Sciatic nerve (tissue), 2 donors: ENCODE data around the gene PRRC1. TPM values are rescaled to one million over a fixed set of nuclear protein-coding genes. Genes with fewer than 3 reads are reported as not detected.

Experiments used
- ATAC-seq: fragments of 200-7000 bp; cut with Tn5 transposase; one replicate; pipeline ENCODE4 v1.9.1; 2020; ENCODE audit warnings: mild to moderate bottlenecking, moderate library complexity
- DNase-seq: peaks from one replicate; pipeline ENCODE4 v3.0.0-alpha.2; 2020; ENCODE audit warnings: low spot score
- intact Hi-C: fragments of 100-400 bp; cut with DNase I; formaldehyde crosslinking; loops from one replicate; pipeline ENCODE4 v1.14.2; 2022
- total RNA-seq: library from RNA; stranded (reverse); fragmentation: NEBNext Ultra II Directional; extraction: Animal tissue kit (Norgen Biotek cat#: 25700); gene quantifications from one replicate; pipeline ENCODE4 v1.2.1, GENCODE V29; 2021
- donor health status: DM: no; HTN: no; CAD: no.
- donor health status: DM: no; HTN: no; CAD: no.

PRRC1 gene
- total RNA-seq = 47.2 TPM

- DNase-seq = peak; percentile 86
- peak; percentile 96 for ATAC-seq
- intact Hi-C loops = no loop called here
Measured at GRCh38 chr5:127517480-127518318, at the start of gene PRRC1. Gene PRRC1, plus strand, starts transcription at chr5:127517640. Its CDS starts 5,840 bp downstream, at chr5:127523480.

DNA sequence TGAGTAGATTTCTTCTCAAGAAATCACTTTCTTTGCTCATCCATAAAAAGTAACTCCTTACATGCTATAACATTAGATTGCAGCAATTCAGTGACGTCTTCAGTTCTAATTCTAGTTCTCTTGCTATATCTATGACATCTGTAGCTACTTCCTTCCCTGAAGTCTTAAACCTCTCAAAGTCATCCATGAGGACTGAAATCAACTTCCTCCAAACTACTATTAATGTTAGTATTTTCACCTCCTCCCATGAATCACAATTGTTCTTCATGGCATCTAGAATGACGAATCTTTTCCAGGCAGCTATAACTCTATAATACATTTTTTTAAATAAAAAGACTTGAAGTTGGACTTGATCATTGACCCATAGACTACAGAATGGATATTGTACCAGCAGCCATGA, 46.2 kb upstream of the PRRC1 start:
- no peak for DNase-seq
- intact Hi-C loops = no loop called here
- ATAC-seq = no peak

- no peak for ATAC-seq
- DNase-seq = no peak
- intact Hi-C loops = no loop called here
Measured at GRCh38 chr5:127472700-127473099, 44.7 kb upstream of the PRRC1 start.

DNA sequence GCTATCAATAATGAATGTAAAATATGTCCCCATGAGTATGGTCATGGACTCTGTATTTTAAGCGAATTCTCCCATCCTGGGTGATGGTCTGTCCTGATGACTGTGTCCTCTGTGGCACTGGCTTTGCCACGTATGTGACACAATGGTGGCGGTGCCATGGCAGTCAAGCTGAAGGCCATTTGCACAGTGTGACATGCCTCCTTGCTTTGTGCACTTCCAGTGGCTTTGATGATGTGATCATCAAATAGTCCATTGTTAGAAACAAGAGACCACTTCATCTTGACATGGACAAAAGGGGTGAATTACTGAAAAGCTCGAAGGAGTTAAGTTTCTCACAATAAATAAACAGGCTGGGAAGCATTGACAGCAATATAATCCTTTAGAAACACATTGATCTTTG, 31.0 kb upstream of the PRRC1 start:
- intact Hi-C loops = no loop called here
- DNase-seq = no peak

DNA sequence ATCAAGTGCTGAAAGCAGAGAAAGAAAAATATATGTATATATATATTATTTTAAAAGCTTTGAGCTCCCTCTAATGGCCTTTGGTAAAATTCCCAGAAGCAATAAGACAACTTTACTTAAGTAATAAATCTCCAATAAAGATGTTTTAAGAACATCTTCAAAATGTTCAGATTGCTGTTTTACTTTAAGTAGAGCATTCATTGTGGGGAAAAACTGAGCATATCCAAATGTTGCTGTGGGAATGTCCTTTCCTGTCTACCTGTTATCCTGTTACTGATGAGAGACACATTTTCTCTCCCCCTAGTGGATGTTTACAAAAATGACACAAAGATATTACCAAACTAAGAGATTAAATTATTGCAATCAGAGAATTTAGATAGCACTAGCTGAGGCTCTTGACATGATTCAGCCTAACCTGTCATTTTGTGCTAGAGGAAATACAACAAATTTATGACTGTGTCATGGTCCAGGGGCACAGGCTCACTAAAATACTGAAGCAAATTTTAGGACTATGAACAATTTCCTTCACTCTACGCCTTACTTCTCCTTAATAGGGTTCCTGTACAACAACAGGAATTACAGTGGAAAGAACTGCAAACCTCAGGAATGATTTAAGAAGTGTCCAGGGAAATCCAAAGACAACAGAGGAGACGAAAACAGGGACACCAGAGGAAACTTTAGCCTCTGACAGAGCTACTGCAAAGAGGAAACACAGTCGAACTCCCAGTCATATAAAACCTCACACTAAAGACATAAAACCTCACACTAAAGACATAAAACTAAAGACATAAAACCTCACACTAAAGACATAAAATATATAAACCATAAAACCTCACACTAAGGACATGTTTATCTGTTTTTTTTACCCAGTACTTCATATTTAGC, 24.3 kb upstream of the PRRC1 start:
- ATAC-seq = no peak
- intact Hi-C loops = no loop called here
- DNase-seq = no peak

More for the DNA sequence above, 31.0 kb upstream of the PRRC1 start:
- no peak for ATAC-seq

DNA sequence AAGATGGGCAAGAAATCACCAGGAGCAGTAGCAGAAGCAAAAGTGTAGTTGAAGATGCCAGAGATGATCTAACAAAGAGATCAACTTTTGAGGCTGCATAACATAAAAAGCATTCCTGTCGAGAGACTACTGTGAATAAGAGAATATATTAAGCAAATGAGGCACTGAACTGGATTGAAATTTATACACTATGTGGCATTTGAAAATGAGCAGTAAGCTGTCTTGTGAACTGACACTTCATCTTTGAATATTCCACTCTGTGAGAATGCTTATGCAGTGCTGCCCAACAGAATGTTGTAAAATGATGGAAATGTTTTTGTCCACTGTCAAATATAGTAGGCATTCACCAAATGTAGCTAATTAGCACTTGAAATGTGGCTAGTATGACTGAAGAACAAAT, 18.9 kb upstream of the PRRC1 start:
- no peak for DNase-seq
- intact Hi-C loops = no loop called here
- ATAC-seq = no peak

- ATAC-seq (no peak), DNase-seq (no peak)
- intact Hi-C loops = no loop called here
Measured at GRCh38 chr5:127505905-127506304, 11.5 kb upstream of the PRRC1 start.

DNA sequence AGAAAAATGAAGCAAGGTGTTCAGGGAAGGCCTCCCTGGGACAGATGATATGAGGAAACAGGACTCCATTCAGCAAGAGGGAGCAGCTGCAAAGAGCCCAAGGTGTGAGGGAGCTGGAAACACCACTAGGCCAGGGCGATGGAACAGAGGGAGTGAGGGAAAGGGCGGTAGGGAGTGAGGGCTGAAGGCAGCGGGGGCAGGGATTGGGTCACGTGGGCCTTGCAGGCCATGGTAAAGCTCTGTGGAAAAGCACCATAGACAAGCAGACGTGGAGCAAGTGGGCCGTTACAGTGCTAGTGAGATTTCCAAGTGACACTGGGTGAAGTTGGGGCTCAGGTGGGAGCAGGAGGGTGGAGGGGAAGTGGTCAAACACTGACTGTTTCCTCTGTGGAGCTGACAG, 10.8 kb upstream of the PRRC1 start:
- intact Hi-C loops = no loop called here
- no peak for DNase-seq
- ATAC-seq = no peak

- intact Hi-C loops = no loop called here
- ATAC-seq = no peak
- DNase-seq = no peak
Measured at GRCh38 chr5:127508644-127509373, 8.6 kb upstream of the PRRC1 start.

GRCh38 chr5:127513408-127513970, 4.0 kb upstream of the PRRC1 start:
- intact Hi-C loops = no loop called here
- ATAC-seq (no peak), DNase-seq (no peak)

GRCh38 chr5:127514816-127515215, 2.6 kb upstream of the PRRC1 start:
- ATAC-seq (no peak), DNase-seq (no peak)
- intact Hi-C loops = no loop called here

DNA sequence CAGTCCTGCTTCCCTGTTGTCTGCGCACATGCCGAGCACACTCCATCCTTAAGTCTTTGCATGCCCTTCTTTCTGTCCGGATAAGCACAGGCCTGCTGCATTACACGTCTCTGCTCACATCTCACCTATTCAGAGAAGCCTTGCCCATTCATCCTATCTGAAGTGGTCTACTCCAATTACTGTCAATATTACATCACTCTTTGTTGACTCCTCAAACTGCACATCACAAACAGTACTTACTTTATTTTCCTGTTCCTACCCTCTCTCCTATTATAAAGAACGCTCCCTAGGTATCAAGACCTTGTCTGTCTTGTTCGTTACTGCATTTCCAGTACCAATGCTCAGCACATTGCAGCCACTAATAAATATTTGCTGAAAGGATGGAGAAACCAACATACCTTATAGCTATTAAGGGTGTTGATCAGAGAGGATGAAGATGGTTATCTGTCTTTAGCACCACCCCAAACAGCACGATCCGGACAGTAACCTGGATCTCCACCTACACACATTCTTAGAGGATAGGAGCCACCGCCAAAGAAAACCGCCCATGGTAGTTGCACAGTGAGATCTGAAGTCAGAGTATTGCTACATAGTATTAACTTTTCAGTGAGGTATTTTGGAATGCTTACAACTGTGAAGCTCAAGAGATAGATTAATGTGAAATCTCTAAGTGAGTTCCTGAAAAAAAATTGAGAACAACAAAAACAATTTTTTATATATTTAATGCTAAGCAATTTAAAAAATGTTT, 1.6 kb upstream of the PRRC1 start:
- intact Hi-C loops = no loop called here
- DNase-seq (no peak), ATAC-seq (no peak)

DNA sequence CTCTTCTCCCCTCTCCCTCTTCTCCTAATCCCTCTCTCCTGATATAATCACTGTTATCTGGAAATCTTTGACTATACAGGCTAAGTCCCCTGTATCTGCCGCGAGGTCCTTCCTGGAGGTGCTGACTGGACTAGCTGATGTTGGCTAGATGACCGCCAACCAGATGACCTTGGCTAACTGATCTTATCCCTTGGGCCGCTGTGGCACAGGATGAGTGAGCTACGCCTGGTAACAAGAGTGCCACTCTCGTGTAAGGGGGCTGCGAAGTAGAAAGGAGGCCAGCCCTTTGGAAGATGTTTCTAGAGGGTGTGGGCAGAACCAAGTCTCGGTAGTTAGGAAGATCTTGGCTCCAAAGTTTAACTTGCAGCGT, 345 bp upstream of the PRRC1 start:
- no peak for DNase-seq
- peak; percentile 49 for ATAC-seq
- intact Hi-C loops = no loop called here

GRCh38 chr5:127518319-127518621, 830 bp downstream of the PRRC1 start:
- intact Hi-C loops = no loop called here
- DNase-seq (no peak), ATAC-seq (no peak)

DNA sequence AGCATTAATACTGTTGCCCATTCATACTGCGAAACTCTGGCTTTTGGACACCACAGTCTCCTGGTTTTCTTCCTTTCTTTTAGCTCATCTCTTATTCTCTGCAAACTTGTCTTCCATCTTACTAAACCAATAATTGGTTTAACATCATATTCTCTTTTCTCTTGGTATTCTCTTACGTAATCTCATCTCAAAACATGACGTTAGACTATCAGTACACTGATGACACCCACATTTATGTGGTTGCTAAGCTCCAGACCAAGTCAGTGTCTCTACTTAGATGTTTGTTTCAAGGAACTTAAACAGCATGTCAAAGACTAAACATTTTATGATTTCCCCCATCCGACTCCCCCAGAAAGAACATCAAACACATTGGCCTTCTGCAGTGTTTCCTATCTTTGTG, 2.1 kb downstream of the PRRC1 start:
- DNase-seq (no peak), ATAC-seq (no peak)
- intact Hi-C loops = no loop called here

DNA sequence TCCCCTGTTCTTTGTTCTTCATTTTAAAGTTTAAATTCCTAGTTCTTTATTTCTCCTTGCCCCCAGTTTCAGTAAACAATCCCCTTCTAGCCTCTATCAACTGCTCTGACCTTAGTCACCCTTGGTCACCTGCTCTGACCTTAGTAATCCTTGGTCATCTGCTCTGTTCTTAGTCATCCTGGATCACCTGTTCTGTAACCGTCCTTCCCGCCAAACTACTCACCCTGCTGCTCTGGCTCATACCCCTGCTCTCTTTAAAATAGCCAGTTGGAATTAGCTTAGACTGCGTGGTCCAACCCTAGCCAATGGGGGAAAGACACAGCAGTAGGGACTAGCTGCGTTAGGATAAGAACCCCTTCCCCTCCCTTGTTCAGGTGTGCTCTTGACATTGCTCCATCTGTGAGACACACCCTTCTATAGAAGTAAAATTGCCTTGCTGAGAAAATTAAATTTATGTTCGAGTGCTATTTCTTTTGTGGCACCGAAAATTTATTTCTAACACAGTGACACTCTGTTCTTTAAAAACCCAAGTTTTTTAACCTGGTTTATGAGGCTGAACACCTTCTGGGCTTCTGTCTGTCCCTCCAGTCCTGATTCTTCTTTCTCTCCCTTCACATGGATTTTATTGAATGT, 3.8 kb downstream of the PRRC1 start:
- no peak for DNase-seq
- ATAC-seq = no peak
- intact Hi-C loops = no loop called here

- intact Hi-C loops = no loop called here
- ATAC-seq = no peak
- DNase-seq = no peak
Measured at GRCh38 chr5:127525181-127525580, 7.7 kb downstream of the PRRC1 start.

DNA sequence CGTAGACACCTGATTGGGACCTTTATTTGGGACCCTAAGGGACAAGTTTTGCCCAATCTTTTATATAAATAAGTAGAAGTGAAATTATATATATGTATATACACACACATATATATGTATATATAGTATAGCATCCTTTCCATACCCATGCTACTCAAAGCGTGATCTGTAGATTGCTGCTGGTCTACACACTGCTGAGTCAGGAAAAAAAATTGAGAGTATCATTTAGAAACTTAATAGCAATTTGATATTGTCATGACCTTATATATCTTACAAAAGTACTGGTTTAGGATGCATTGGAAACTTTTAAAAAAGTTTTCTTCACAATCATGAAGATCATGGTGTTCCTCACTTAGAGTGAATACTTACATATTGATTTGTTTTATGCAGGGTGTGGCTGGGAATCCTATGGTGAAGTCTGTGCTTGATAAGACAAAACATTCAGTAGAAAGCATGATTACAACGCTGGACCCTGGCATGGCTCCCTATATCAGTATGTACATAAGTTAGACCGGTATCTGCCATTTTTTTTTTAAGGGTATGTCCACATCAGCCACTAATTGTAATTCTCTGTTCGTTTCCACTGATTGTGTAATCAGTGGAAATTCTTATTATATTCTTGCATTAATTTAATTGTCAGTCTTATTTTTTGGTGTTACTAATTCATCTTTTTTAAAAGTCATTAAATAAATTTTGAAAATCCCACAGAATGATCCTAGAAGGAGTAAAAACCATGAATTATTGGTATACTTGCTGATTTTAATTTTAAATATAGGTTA, 12.7 kb downstream of the PRRC1 start:
- ATAC-seq = no peak
- intact Hi-C loops = no loop called here
- no peak for DNase-seq
